BJ (cell line): Measurements from ENCODE around the gene PPARGC1A. TPM values are rescaled to one million over a fixed set of nuclear protein-coding genes. Genes with fewer than 3 reads are reported as not detected.

Experiments used
- CTCF ChIA-PET: fragments of 350-600 bp; formaldehyde crosslinking; extraction: SDS; loops from one replicate; lab custom pipeline; 2021; ENCODE audit warnings: antibody characterized with exemption, inconsistent platforms; lab: Yijun Ruan, JAX
- POLR2A ChIA-PET: fragments of 300-600 bp; sonication (Branson Sonifier 250); formaldehyde crosslinking; extraction: SDS; loops from one replicate; lab custom pipeline; 2021; ENCODE audit warnings: antibody characterized with exemption; lab: Charles Lee
- DNase-seq: peaks from one replicate; pipeline ENCODE4 v3.0.0-alpha.2; 2011; ENCODE audit warnings: low read depth
- H3K27me3 ChIP-seq: 2 replicates; pipeline ENCODE4 v1.6.0; 2011; ENCODE audit warnings: low read length; ENCODE audit not compliant: control insufficient read depth, insufficient read depth
- H3K36me3 ChIP-seq: 2 replicates; pipeline ENCODE4 v1.5.1; 2011; ENCODE audit warnings: low read length; ENCODE audit not compliant: control insufficient read depth, insufficient read depth
- H3K4me3 ChIP-seq: 2 replicates; pipeline ENCODE4 v1.5.1; 2011; ENCODE audit warnings: low read depth, mild to moderate bottlenecking, control low read depth, low read length
- polyA plus RNA-seq: library from polyadenylated mRNA; depleted of rRNA; stranded (reverse); fragments of >200 nt; gene quantifications from 2 replicates; pipeline ENCODE4 v1.2.3, GENCODE V29; 2011
- TF ChIP-seq, protein P1 (sequence below): IDR thresholded peaks from 2 replicates; pipeline ENCODE4 v1.5.1; 2011; ENCODE audit warnings: low read depth, mild to moderate bottlenecking, control low read depth, inconsistent platforms, low read length, moderate library complexity; ENCODE audit not compliant: insufficient read depth

Gene PPARGC1A
- polyA plus RNA-seq, 1 experiment: 0.11 TPM

DNA sequence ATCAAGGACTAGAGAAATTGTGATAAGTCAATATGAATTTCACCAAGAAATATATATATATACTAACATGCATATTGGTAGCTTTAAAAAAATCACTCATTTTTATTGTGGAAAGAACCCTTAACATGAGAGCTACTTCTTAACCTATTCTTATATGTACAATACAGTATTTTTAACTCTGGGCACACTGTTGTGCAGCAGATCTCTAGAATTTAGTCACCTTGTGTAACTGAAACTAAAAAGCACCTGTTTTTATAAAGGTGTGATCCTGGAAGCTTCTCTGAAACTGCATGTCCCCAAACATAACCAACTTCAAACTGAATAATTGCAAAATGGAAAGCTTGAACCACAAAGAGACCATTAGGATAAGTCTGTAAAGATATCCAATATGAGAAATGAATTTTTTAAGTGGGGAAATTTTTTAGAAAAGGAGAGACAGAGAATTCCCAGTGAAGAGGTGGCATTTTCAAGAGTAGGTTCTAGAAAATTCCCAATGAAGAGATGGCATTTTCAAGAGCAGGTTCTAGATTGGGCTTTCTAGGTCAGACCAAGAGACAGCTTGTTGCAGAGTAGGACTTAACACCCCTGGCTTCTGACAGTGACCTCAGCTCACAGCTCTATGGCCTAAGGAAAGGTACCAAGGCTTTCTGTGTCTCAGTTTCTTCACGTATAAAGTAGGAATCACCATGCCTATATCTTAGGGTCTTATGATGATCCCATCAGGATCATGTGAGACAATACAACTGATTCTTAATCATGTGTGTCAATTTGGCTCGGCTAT is 22.0 kb upstream of the PPARGC1A start:
- Histone ChIP-seq H3K36me3 (no peaks in the 10 kb centered on the region), H3K27me3 (no peaks in the 10 kb centered on the region), H3K4me3 (no peak overlapping the region)
- TF ChIP-seq, protein P1, sequence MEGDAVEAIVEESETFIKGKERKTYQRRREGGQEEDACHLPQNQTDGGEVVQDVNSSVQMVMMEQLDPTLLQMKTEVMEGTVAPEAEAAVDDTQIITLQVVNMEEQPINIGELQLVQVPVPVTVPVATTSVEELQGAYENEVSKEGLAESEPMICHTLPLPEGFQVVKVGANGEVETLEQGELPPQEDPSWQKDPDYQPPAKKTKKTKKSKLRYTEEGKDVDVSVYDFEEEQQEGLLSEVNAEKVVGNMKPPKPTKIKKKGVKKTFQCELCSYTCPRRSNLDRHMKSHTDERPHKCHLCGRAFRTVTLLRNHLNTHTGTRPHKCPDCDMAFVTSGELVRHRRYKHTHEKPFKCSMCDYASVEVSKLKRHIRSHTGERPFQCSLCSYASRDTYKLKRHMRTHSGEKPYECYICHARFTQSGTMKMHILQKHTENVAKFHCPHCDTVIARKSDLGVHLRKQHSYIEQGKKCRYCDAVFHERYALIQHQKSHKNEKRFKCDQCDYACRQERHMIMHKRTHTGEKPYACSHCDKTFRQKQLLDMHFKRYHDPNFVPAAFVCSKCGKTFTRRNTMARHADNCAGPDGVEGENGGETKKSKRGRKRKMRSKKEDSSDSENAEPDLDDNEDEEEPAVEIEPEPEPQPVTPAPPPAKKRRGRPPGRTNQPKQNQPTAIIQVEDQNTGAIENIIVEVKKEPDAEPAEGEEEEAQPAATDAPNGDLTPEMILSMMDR: no peak
- POLR2A ChIA-PET: interaction anchor here (0.7 kb wide), 1 partner anchor 215 kb away, joined by 3 read pairs; no protein-coding TSS in a partner anchor
- DNase-seq: no peak
- CTCF ChIA-PET: no interaction called here

- ChIA-PET CTCF (no interaction called here), POLR2A (no interaction called here)
- TF ChIP-seq, protein P1: no peak
- no peak overlapping the region for H3K4me3 ChIP-seq
- H3K36me3 ChIP-seq: no peaks in the 10 kb centered on the region
- no peak for DNase-seq
- no peaks in the 10 kb centered on the region for H3K27me3 ChIP-seq
These were observed 19.8 kb upstream of the PPARGC1A start for GRCh38 chr4:23909671-23910070.

GRCh38 chr4:23906839-23907238 is 17.0 kb upstream of the PPARGC1A start:
- Histone ChIP-seq H3K4me3 (no peak overlapping the region), H3K27me3 (peaks cover 2% of the 10 kb centered on the region; the same call in 1 of the 2 replicates), H3K36me3 (no peaks in the 10 kb centered on the region)
- TF ChIP-seq, protein P1: no peak
- no peak for DNase-seq
- ChIA-PET POLR2A (no interaction called here), CTCF (no interaction called here)

DNA sequence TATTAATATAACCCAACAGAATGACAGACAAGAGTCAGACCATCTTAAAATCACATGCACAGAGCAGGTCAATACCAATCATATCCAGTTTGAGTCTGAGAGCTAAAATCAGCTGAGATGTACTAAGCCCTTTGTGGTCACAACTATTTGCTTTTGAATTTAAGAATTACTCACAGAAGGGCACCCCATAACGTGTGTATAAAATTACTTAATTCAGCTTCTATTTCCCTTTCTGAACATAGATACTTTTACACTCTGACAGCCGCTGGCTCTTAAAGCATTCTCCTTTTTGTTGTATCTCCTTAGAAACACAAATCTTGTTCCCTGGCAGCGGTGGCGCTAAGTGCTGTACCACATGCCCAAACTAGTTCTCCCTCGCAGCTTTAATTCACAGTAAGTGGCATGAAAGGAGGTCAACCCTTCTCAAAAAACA is 14.8 kb upstream of the PPARGC1A start:
- H3K27me3 ChIP-seq: peaks cover 2% of the 10 kb centered on the region; the same call in 1 of the 2 replicates
- TF ChIP-seq, protein P1: no peak
- H3K36me3 ChIP-seq: no peaks in the 10 kb centered on the region
- no peak overlapping the region for H3K4me3 ChIP-seq
- no peak for DNase-seq
- ChIA-PET POLR2A (no interaction called here), CTCF (no interaction called here)

DNA sequence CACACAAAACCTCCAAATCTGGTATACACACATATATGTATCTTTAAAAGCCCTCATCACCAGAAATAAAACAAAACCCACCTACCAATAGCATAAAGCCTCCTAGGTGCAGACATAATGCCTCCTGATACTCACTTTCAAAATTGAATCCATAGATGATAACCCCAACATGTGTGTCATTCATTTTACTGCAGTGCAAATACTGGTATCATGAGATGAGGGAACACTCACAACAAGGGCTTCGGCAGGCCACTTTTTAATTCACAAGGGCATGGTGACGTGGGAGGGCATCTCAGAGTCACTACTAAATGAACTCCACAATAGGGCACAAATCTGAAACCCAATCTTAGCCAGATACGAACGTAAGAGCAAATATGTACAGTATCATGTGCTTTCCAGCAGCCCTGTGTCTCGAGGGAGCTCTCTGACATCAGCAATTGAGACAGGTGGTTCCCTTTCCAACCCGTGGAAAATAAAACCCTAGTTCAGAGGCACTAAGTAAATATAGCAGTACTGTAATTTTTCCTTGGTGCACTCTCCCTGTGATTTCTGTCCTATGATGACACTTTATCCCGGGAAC is 14.1 kb upstream of the PPARGC1A start:
- Histone ChIP-seq H3K4me3 (no peak overlapping the region), H3K36me3 (no peaks in the 10 kb centered on the region), H3K27me3 (peaks cover 2% of the 10 kb centered on the region; the same call in 1 of the 2 replicates)
- DNase-seq: no peak
- CTCF ChIA-PET: no interaction called here
- TF ChIP-seq, protein P1: no peak
- POLR2A ChIA-PET: no interaction called here
